ENCODE measurements around the gene LKAAEAR1.

LKAAEAR1 gene

DNA sequence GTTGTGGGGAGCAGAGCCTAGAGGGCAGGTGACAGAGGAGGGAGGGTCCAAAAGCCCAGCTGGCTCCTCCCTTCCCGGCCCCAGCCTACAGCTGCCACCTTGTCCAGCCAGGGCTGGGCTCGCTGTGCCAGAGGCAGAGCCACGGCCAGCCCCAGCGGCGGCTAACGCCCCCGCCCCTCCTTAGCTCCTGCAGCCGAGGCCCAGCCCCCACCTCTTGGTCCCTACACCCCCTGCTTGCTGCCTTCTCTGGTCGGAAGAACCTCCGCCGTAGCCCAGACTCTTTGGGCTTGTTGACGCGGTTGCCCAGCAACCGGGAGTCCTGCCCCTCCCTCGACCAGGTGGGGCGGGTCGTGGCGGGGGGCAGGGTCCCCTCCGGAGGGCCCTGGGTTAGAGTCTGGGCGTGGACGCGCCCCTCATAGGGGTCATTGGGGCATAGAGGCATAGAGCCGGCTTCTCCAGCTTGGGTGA lies 521 bp upstream of the LKAAEAR1 start:
- H3K27me3 ChIP-seq (ENCODE audit: insufficient read depth, low read length), result peaks cover 54% of the 10 kb centered on the region

DNA sequence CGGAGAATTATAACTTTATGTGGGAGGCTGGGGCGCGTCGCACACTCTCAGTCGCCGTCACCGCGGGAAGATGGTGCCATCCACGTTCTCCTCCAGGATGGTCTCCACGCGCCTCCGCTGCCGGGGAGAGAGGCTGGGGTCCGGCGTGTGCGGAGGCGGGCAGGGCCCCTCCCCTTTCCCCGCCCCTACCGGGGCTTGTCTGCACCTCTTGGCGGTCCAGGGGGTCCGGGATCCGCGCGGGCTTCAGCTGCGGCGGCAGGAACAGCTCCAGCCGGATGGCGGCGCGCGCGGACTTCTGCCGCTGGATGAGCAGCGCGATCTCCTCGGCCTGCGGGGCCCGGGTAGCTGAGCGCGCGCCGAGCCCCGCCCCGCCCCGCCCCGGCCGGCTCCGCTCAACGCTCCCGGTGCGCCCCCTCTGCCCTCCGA lies 807 bp downstream of the LKAAEAR1 start:
- H3K4me3 ChIP-seq (ENCODE audit: low read length), result peak overlapping the region; percentile 36
- peaks cover 41% of the 10 kb centered on the region for H3K27me3 ChIP-seq (ENCODE audit: insufficient read depth, low read length)

More for the DNA sequence above, 521 bp upstream of the LKAAEAR1 start:
- H2AFZ ChIP-seq (ENCODE audit: low read depth, low read length), result no peak overlapping the region
- H3K4me3 ChIP-seq (ENCODE audit: low read length), result no peak overlapping the region
- no peaks in the 10 kb centered on the region for H3K36me3 ChIP-seq (ENCODE audit: insufficient read depth, low read length)
- peaks cover 47% of the 10 kb centered on the region for H3K4me1 ChIP-seq (ENCODE audit: insufficient read depth, low read length)
- peaks cover 13% of the 10 kb centered on the region for H3K9me3 ChIP-seq (ENCODE audit: low read length)

DNA sequence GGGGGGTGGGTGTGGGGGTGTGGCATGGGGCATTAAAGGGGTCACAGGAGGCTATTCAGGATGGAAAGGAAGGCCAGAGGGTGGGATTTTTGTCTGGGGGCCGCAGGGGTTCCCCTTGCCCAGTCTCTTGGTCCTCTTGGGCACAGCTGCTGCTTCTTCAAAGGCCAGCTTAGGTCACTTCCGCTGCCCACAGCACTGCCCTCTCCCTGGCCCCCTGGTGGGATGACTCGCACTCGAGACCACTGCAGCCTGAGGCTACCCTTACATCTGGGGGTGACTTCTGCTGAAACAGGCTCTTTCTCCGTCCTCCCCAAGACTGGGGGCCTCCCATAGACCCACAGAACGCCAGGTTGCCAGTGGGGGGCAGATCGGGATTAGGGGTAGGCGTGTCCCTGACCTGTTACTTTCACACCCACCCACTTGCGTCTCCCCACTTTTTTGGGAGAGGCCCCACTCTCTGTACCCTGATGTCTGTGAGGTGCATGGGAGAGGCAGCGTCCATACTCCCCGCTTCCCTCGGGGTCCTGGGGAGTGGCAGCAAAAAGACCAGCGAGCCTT lies 1.3 kb downstream of the LKAAEAR1 start:
- H3K27me3 ChIP-seq (ENCODE audit: insufficient read depth, low read length), result peaks cover 39% of the 10 kb centered on the region
- peaks cover 61% of the 10 kb centered on the region for H3K4me1 ChIP-seq (ENCODE audit: insufficient read depth, low read length)
- H3K36me3 ChIP-seq (ENCODE audit: insufficient read depth, low read length), result no peaks in the 10 kb centered on the region
- no peak overlapping the region for H3K4me3 ChIP-seq (ENCODE audit: low read length)
- H3K9me3 ChIP-seq (ENCODE audit: low read length), result peaks cover 13% of the 10 kb centered on the region
- no peak overlapping the region for H2AFZ ChIP-seq (ENCODE audit: low read depth, low read length)

More for the DNA sequence above, 807 bp downstream of the LKAAEAR1 start:
- H2AFZ ChIP-seq (ENCODE audit: low read depth, low read length), result no peak overlapping the region
- H3K9me3 ChIP-seq (ENCODE audit: low read length), result peaks cover 13% of the 10 kb centered on the region
- peaks cover 56% of the 10 kb centered on the region for H3K4me1 ChIP-seq (ENCODE audit: insufficient read depth, low read length)
- H3K36me3 ChIP-seq (ENCODE audit: insufficient read depth, low read length), result no peaks in the 10 kb centered on the region

DNA sequence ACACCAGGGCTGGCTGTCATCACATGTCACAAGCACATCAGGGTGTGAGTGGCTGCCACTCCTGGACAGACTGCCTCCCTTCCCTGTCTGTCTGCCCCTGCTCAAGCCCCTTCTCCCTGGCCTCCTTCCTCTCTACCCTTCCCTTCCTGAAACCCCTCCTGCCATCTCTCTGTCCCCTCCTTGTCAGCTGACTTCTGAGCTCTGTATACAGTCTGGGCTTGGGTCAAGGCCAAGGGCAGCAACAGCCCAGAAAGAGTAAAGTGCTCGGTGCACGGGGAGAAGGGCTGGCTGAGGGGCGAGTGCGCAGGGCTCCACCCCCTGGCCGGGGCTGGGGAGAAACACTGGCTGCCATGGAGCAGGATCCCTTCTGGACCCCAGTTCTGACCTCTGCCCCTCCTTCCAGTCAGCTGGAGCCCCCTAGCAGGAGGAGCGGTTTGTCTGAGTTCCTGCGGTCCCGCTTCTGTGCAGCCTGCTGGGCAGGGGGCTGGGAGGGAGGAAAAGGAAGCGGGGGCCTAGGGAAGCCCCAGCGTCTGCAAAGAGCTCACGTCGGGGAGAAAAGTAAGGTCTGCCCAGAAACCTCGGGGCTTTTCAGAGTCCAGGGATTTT lies 2.0 kb downstream of the LKAAEAR1 start:
- Histone ChIP-seq H3K4me1 (ENCODE audit: insufficient read depth, low read length) (peaks cover 63% of the 10 kb centered on the region), H3K4me3 (ENCODE audit: low read length) (no peak overlapping the region), H3K27me3 (ENCODE audit: insufficient read depth, low read length) (peaks cover 39% of the 10 kb centered on the region)

DNA sequence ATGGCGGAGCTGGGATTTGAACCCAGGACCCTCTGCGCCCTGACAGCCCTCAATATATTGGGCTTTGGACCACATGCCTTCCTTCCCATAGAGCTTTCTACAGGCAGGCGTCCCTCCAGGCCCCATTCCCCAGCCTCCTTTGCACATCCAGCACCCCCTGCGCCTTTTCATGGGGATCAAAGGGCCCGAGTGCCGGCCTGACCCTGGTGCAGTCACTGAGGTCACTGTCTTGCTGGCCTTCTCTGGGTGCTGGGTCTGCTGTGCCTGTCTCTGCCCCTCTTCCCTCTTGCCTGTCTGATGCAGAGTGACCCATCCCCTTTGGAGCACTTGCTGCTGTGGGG lies 2.6 kb downstream of the LKAAEAR1 start:
- peaks cover 36% of the 10 kb centered on the region for H3K27me3 ChIP-seq (ENCODE audit: insufficient read depth, low read length)
- H2AFZ ChIP-seq (ENCODE audit: low read depth, low read length), result no peak overlapping the region
- peaks cover 63% of the 10 kb centered on the region for H3K4me1 ChIP-seq (ENCODE audit: insufficient read depth, low read length)

More for the DNA sequence above, 2.0 kb downstream of the LKAAEAR1 start:
- H2AFZ ChIP-seq (ENCODE audit: low read depth, low read length), result no peak overlapping the region
- peaks cover 12% of the 10 kb centered on the region for H3K9me3 ChIP-seq (ENCODE audit: low read length)
- no peaks in the 10 kb centered on the region for H3K36me3 ChIP-seq (ENCODE audit: insufficient read depth, low read length)

DNA sequence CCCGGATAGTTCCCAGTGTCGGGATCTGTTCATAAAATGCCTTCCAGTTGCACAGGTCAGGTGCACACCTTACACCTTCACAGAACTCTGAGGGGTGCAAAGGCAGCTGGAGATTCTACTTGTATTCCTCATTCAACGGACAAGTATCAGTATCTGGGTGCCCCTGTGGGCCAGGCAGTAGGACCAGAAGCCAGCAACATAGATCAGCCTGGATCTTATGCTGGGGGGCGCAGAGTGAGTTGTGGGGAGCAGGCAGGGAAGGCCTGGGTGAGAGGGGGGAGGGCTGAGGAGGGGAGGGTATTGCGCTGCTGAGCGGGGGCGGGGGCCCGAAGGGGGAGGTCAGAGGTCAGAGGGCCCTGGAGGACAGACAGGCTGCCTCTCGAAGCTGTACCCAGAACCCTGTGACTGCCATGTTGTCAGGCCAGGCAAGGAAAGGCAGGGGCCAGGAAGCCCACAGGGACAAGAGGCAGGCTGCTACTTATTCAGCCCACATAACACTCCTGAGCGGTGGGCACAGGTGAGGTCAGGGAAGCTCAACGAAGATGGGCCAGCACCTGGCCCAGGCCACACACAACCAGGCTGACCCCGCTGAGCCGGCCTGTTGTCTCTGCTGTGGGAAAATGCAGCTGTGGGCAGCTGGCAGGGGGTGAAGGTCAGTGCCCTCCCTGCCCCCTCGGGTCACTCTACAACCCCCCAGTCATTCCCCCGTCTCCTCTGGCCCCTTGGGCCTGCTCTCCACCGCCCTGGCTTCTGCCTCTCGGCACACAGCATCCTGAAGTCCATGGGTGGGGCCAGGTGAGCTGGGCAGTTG lies 3.2 kb downstream of the LKAAEAR1 start:
- peaks cover 63% of the 10 kb centered on the region for H3K4me1 ChIP-seq (ENCODE audit: insufficient read depth, low read length)
- H2AFZ ChIP-seq (ENCODE audit: low read depth, low read length), result no peak overlapping the region
- no peaks in the 10 kb centered on the region for H3K36me3 ChIP-seq (ENCODE audit: insufficient read depth, low read length)
- H3K27me3 ChIP-seq (ENCODE audit: insufficient read depth, low read length), result peaks cover 31% of the 10 kb centered on the region
- H3K9me3 ChIP-seq (ENCODE audit: low read length), result peaks cover 5% of the 10 kb centered on the region
- H3K4me3 ChIP-seq (ENCODE audit: low read length), result peak overlapping the region; percentile 54

More for the DNA sequence above, 2.6 kb downstream of the LKAAEAR1 start:
- Histone ChIP-seq H3K4me3 (ENCODE audit: low read length) (no peak overlapping the region), H3K9me3 (ENCODE audit: low read length) (peaks cover 8% of the 10 kb centered on the region), H3K36me3 (ENCODE audit: insufficient read depth, low read length) (no peaks in the 10 kb centered on the region)

DNA sequence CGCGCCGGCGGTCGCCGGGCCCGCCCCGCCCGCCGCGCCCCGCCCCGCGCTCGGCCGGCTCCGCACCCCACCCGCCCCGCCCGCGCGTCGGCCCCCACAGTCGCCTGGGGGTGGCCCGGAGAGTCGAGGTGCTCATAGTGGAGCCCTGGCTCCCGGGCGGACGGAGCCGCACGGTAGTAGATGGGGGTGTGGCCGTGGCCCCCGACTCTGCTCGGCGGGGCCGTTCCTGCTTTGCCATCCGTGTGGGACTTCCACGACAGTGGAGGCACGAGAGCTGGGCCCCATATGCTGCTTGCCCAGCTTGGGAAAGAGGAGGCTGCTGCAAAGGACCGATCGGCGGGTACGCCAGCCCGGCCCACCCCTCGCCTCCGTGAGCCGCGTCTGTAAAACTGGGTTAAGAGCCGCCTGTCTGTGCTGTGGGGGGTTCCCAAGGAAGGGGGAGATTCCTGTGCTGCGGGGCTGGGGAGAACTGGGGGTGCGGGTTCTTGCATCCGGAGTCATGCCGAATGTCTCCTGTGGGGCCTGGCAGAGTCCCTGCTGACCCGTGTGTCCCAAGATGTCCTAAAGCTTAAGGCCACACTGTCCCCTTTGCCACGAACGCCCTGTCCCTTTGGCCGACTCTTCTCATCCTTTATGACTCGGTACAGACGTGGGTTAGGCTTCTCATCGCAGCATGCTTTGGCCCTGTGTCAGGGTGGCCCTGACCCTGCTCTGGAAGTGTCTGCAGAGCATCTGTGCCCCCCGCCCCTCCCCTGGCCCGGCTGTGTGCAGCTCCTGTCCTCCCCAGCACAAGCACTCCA lies 4.0 kb downstream of the LKAAEAR1 start, which contains the start of gene OPRL1:
OPRL1 (plus strand) TSS at position 70 of the 800 bp plus-strand sequence. CDS start 12,639 bp downstream, outside the sequence.
- H3K27me3 ChIP-seq (ENCODE audit: insufficient read depth, low read length), result peaks cover 23% of the 10 kb centered on the region
- H3K4me3 ChIP-seq (ENCODE audit: low read length), result peak within 1 kb of the TSS; percentile 54
- no peaks in the 10 kb centered on the region for H3K36me3 ChIP-seq (ENCODE audit: insufficient read depth, low read length)
- H3K9me3 ChIP-seq (ENCODE audit: low read length), result no peaks in the 10 kb centered on the region
- H2AFZ ChIP-seq (ENCODE audit: low read depth, low read length), result peak within 1 kb of the TSS; percentile 66
- peaks cover 63% of the 10 kb centered on the region for H3K4me1 ChIP-seq (ENCODE audit: insufficient read depth, low read length)

DNA sequence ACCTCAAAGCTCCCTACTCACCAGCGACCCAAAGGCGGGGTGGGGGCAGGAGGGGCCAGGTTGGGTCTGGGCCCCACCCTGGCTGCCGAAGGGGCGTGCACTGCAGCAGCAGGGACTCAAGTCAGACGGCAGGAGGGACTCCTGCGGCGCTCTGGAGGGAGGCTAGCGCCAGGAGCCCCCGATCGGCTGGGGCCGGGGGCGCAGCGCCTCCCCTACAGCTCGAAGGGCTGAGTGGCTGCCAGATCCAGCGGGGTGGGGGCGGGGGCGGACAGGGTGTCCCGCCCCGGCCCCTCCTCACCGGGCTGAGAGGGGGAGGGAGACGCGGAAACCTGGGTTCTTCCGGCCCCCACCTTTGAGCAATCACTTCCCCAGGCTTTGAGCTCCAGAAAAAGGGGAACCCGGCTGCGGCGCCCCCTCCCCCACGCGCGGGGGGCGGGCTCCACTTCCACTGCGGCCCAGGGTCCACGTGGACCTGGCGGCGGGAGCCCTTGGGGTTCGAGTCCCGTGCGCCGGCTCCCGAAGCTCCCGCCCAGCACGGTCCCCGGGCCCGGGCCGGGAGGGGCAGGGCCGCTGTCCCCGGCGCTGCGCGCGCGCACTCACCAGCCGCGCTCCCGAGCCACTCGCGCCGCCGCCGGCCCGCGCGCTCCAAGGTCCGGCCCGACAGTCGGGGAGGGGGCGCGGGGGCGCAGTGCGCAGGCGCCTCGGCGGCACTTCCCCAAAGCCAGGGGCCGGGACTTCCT lies 4.8 kb downstream of the LKAAEAR1 start, which contains the start of gene RGS19:
RGS19 (minus strand) TSS at position 246 of the 740 bp plus-strand sequence. CDS start 2,632 bp downstream, outside the sequence.
- Histone ChIP-seq H3K4me3 (ENCODE audit: low read length) (peak within 1 kb of the TSS; percentile 54), H3K36me3 (ENCODE audit: insufficient read depth, low read length) (no peaks in the 10 kb centered on the region), H3K4me1 (ENCODE audit: insufficient read depth, low read length) (peaks cover 58% of the 10 kb centered on the region), H3K27me3 (ENCODE audit: insufficient read depth, low read length) (peaks cover 15% of the 10 kb centered on the region), H2AFZ (ENCODE audit: low read depth, low read length) (peak within 1 kb of the TSS; percentile 66), H3K9me3 (ENCODE audit: low read length) (no peaks in the 10 kb centered on the region)

DNA sequence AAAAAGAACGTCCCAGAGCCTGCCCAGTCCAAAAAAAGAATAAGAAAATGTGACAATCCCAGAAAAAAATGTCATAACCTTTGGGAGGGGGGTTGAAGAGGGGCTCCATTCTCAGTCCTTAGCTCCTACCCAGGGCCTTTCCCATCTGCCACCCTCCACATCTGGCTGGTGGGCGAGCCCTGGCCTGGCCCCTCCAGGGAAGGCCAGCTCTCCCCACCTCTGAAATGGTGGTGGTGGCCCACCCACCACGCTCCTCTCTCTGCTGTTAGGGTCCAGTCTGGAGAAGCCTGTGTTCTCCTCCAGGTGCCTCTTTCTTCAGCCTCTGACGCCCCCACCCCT lies 5.3 kb downstream of the LKAAEAR1 start:
- H3K27me3 ChIP-seq (ENCODE audit: insufficient read depth, low read length), result peaks cover 10% of the 10 kb centered on the region
- no peaks in the 10 kb centered on the region for H3K36me3 ChIP-seq (ENCODE audit: insufficient read depth, low read length)
- H3K4me3 ChIP-seq (ENCODE audit: low read length), result peak overlapping the region; percentile 54
- no peaks in the 10 kb centered on the region for H3K9me3 ChIP-seq (ENCODE audit: low read length)
- H2AFZ ChIP-seq (ENCODE audit: low read depth, low read length), result peak overlapping the region; percentile 66
- H3K4me1 ChIP-seq (ENCODE audit: insufficient read depth, low read length), result peaks cover 54% of the 10 kb centered on the region

DNA sequence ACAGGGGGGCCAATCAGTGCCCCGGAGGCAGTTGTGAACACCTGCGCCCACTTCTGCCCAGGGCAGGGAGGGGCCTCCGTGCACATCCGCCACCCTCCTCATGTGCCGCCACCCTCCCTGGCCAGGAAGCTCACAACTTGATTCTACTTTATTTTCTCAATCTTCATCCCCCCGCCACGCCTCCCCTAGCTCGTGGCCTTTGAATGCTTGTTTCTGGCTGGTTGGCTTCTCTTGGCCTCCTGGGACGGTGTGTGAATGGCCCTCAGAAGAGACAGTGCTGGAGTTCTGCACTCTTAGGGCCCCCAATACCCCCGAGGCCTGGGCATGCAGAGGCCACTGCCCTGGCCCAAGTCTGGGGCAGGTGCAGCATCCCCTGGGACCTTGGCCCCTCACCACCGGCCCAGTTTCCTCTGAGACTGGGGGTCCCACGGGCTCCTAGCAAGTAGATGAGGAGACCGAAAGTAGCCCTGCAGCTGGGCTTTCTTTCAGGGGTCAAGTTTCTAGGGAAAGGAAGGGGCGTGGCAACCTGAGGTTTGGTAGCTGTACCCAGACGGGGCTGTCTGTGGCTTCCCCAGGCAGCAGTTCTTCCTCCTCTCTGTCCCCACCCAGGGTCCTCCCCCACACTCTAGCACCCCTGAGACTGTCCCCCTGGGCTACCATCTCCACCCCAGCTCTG lies 6.2 kb downstream of the LKAAEAR1 start:
- Histone ChIP-seq H3K27me3 (ENCODE audit: insufficient read depth, low read length) (peaks cover 3% of the 10 kb centered on the region), H3K9me3 (ENCODE audit: low read length) (no peaks in the 10 kb centered on the region), H2AFZ (ENCODE audit: low read depth, low read length) (no peak overlapping the region), H3K4me3 (ENCODE audit: low read length) (no peak overlapping the region), H3K4me1 (ENCODE audit: insufficient read depth, low read length) (peaks cover 47% of the 10 kb centered on the region), H3K36me3 (ENCODE audit: insufficient read depth, low read length) (no peaks in the 10 kb centered on the region)

DNA sequence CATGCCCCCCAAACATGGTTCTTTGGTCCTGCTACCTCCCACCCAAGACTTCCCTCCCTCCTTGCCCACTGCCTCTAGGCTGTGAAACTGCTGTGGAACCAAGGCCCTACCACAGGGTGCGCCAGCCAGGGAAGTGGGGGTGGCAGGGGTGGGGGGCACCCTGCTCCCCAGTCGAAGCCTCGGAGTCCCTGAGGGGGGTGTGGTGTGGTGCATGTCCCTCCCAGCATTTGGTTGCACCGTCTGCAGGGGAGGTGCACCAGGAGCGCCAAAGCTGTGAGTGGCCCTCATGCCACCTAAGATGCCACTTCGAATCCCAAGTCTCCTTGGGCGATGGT lies 6.7 kb downstream of the LKAAEAR1 start:
- peaks cover 42% of the 10 kb centered on the region for H3K4me1 ChIP-seq (ENCODE audit: insufficient read depth, low read length)
- no peaks in the 10 kb centered on the region for H3K36me3 ChIP-seq (ENCODE audit: insufficient read depth, low read length)
- H3K27me3 ChIP-seq (ENCODE audit: insufficient read depth, low read length), result no peaks in the 10 kb centered on the region
- no peak overlapping the region for H2AFZ ChIP-seq (ENCODE audit: low read depth, low read length)
- H3K4me3 ChIP-seq (ENCODE audit: low read length), result no peak overlapping the region
- no peaks in the 10 kb centered on the region for H3K9me3 ChIP-seq (ENCODE audit: low read length)

DNA sequence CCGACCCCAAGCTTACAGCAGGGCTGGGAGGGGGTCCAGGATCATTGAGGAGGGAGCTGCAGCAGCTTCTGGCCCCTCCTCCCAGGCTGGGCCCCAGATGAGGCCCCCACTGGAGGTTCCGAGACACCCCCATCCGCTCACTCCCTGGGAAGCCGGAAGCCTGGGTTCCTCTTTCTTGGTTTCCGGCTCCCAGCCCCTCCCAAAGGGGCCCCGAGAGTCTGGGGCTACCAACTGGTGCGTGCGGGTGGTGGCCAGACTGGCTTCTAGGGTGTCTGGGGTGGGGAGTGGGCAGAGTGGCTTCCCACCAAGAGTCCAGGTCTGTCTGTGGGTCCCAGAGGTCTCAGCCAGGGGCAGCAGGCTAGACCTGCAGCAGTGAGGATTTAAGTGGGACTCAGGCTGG lies 7.1 kb downstream of the LKAAEAR1 start:
- Histone ChIP-seq H2AFZ (ENCODE audit: low read depth, low read length) (no peak overlapping the region), H3K4me1 (ENCODE audit: insufficient read depth, low read length) (peaks cover 38% of the 10 kb centered on the region), H3K4me3 (ENCODE audit: low read length) (no peak overlapping the region)

More for the DNA sequence above, 7.1 kb downstream of the LKAAEAR1 start:
- H3K36me3 ChIP-seq (ENCODE audit: insufficient read depth, low read length), result peaks cover 2% of the 10 kb centered on the region
- no peaks in the 10 kb centered on the region for H3K9me3 ChIP-seq (ENCODE audit: low read length)
- no peaks in the 10 kb centered on the region for H3K27me3 ChIP-seq (ENCODE audit: insufficient read depth, low read length)

Measured in neuron (in vitro differentiated cells).